OCI-LY3 (cell line): ENCODE results near the gene DCHS2.
"Not testable (repeated sequence)": the region's sequence is repeated elsewhere in the genome, so short reads cannot be mapped to it uniquely, and the experiment has no call there.

Source experiments
- H2AFZ ChIP-seq: fragments of 200-600, 300-600 bp; shearing (Covaris generic); 2 replicates; pipeline ENCODE4 v1.6.0; 2014; ENCODE audit warnings: antibody characterized with exemption, low read depth, low read length
- H3K27ac ChIP-seq: fragments of 200-600, 300-600 bp; sonication (generic); 2 replicates; pipeline ENCODE4 v1.5.1; 2014; ENCODE audit warnings: mild to moderate bottlenecking, low read length, moderate library complexity, mixed read lengths
- H3K27me3 ChIP-seq: fragments of 200-600, 300-600 bp; sonication (generic); 2 replicates; pipeline ENCODE4 v1.6.1; 2014; ENCODE audit warnings: low read depth, low read length, mixed read lengths
- H3K36me3 ChIP-seq: fragments of 200-600, 300-600 bp; sonication (generic); replicated peaks from 2 replicates; pipeline ENCODE3; 2014; ENCODE audit warnings: low read depth, low read length, mixed read lengths
- H3K4me1 ChIP-seq: fragments of 300-600, 200-600 bp; sonication (generic); 2 replicates; pipeline ENCODE4 v1.6.1; 2014; ENCODE audit warnings: low read length, mixed read lengths
- H3K4me2 ChIP-seq: fragments of 200-600, 300-600 bp; sonication (generic); 2 replicates; pipeline ENCODE4 v1.6.1; 2014; ENCODE audit warnings: low read length, mixed read lengths
- H3K4me3 ChIP-seq: fragments of 300-600, 200-600 bp; sonication (generic); 2 replicates; pipeline ENCODE4 v1.5.1; 2014; ENCODE audit warnings: antibody characterized with exemption, mild to moderate bottlenecking, low read length, moderate library complexity
- H3K79me2 ChIP-seq: fragments of 300-600, 200-600 bp; shearing (Covaris generic); 2 replicates; pipeline ENCODE4 v1.6.1; 2014; ENCODE audit warnings: mild to moderate bottlenecking, low read length, mixed read lengths
- H3K9ac ChIP-seq: fragments of 300-600, 200-600 bp; shearing (Covaris generic); 2 replicates; pipeline ENCODE4 v1.6.0; 2014; ENCODE audit warnings: mild to moderate bottlenecking, low read length, moderate library complexity
- H3K9me3 ChIP-seq: fragments of 200-600, 300-600 bp; shearing (Covaris generic); 2 replicates; pipeline ENCODE4 v1.6.1; 2014; ENCODE audit warnings: low read length, mixed read lengths; ENCODE audit not compliant: insufficient read depth
- H4K20me1 ChIP-seq: fragments of 200-600, 300-600 bp; sonication (generic); 2 replicates; pipeline ENCODE4 v1.6.1; 2016; ENCODE audit warnings: low read length, mixed read lengths; ENCODE audit not compliant: insufficient read depth
- EZH2phosphoT487 ChIP-seq: fragments of 200-600 bp; shearing (Covaris generic); IDR thresholded peaks from 2 replicates; pipeline ENCODE4 v1.6.1; 2018; ENCODE audit warnings: antibody characterized with exemption, mixed run types, low read depth
- TF ChIP-seq, protein P1 (sequence below): fragments of 200-600, 300-600 bp; sonication (generic); IDR thresholded peaks from 2 replicates; pipeline ENCODE4 v1.5.1; 2014; ENCODE audit warnings: antibody characterized with exemption, low read length, low read depth

DCHS2 gene

DNA sequence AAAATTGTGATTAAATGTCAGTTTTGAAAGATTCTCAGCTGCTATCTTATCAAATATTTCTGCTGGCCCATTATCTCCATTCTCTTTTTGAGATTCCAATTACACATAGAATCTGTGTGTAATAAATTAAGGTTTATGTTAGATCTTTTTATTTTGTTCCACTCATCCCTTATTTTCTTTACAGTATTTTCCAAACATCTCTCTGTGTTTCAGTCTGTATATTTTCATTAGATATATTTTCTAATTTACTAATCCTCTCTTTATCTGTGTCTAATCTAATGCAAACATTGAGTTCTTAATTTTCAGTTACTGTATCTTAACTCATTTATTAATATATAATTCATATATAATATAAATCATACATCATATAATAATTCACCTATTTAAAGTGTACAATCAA, 268.7 kb downstream of the DCHS2 start:
- Histone ChIP-seq H3K27ac (no peak overlapping the region), H3K4me1 (no peaks in the 10 kb centered on the region), H3K4me2 (no peak overlapping the region), H3K9ac (no peak overlapping the region), H4K20me1 (no peaks in the 10 kb centered on the region), H3K79me2 (no peaks in the 10 kb centered on the region), H2AFZ (no peak overlapping the region), H3K27me3 (no peaks in the 10 kb centered on the region), H3K4me3 (no peak overlapping the region), H3K9me3 (peaks cover 22% of the 10 kb centered on the region), H3K36me3 (peaks cover 8% of the 10 kb centered on the region)
- TF ChIP-seq EZH2phosphoT487 = no peak
- TF ChIP-seq, protein P1, sequence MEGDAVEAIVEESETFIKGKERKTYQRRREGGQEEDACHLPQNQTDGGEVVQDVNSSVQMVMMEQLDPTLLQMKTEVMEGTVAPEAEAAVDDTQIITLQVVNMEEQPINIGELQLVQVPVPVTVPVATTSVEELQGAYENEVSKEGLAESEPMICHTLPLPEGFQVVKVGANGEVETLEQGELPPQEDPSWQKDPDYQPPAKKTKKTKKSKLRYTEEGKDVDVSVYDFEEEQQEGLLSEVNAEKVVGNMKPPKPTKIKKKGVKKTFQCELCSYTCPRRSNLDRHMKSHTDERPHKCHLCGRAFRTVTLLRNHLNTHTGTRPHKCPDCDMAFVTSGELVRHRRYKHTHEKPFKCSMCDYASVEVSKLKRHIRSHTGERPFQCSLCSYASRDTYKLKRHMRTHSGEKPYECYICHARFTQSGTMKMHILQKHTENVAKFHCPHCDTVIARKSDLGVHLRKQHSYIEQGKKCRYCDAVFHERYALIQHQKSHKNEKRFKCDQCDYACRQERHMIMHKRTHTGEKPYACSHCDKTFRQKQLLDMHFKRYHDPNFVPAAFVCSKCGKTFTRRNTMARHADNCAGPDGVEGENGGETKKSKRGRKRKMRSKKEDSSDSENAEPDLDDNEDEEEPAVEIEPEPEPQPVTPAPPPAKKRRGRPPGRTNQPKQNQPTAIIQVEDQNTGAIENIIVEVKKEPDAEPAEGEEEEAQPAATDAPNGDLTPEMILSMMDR = no peak

DNA sequence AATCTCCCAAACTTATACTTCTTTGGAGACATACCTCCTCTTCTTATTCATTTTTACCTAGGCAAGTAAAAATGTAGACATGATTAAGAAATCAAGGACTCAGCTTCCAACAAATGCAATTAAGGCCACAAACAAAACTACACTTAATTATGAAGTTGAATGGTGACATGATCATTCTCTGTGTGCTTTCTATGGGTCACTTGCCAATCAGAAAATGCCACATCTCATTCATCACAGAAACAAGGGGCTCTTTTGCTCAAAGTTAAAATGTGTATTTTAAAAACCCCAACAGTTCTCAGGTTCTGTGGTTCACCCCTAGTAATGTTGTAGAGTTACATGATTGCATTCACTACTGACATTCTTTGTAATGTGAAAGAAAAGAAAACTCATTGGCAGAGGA, 273.5 kb downstream of the DCHS2 start:
- Histone ChIP-seq H2AFZ (no peak overlapping the region), H3K4me2 (no peak overlapping the region), H3K79me2 (no peaks in the 10 kb centered on the region), H3K36me3 (peaks cover 8% of the 10 kb centered on the region), H3K27me3 (no peaks in the 10 kb centered on the region), H3K4me1 (no peaks in the 10 kb centered on the region), H3K9ac (no peak overlapping the region), H3K9me3 (peaks cover 16% of the 10 kb centered on the region), H4K20me1 (no peaks in the 10 kb centered on the region), H3K4me3 (no peak overlapping the region), H3K27ac (no peak overlapping the region)
- TF ChIP-seq EZH2phosphoT487 = no peak
- TF ChIP-seq, protein P1 = no peak

DNA sequence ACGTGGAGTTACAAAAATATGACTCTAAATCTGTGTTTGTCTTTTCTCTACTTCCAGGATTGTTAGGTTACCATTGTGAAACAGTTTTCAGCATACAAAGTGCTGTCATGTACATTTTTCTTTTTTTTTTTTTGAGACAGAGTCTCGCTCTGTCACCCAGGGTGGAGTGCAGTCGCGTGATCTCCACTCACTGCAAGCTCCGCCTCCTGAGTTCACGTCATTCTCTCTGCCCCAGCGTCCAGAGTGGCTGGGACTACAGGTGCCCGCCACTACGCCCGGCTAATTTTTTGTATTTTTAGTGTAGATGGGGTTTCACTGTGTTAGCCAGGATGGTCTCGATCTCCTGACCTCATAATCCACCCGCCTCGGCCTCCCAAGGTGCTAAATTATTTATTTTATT, 274.2 kb downstream of the DCHS2 start:
- H3K27ac ChIP-seq, H3K36me3 ChIP-seq, H3K4me2 ChIP-seq, H3K9ac ChIP-seq, H3K27me3 ChIP-seq, H3K4me1 ChIP-seq, H4K20me1 ChIP-seq, H3K4me3 ChIP-seq, H3K79me2 ChIP-seq, H2AFZ ChIP-seq: not testable (repeated sequence)
- H3K9me3 ChIP-seq = peaks cover 11% of the 10 kb centered on the region

DNA sequence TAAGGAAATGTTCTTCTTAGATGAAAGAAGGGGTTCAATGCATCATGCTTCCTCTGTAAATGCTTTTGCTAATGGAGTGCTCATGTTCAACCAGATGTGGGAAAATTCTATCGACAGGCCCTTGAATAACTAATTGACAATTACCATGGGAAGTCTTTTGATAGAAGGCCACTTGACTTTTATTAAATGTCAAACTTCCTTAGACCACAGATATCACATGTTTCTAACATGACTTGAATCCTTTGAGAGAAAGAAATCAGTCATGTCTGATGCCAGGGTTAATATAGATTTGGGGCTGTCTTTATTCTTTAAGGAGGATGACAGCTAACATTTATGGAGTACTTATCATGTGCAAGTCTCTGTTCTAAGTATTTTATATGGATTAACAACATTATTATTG, 280.1 kb downstream of the DCHS2 start:
- no peaks in the 10 kb centered on the region for H3K4me1 ChIP-seq
- no peak overlapping the region for H3K4me2 ChIP-seq
- no peak overlapping the region for H3K4me3 ChIP-seq
- H2AFZ ChIP-seq = no peak overlapping the region
- no peaks in the 10 kb centered on the region for H3K9me3 ChIP-seq
- H3K27ac ChIP-seq = no peak overlapping the region
- H4K20me1 ChIP-seq = no peaks in the 10 kb centered on the region
- no peaks in the 10 kb centered on the region for H3K36me3 ChIP-seq
- no peaks in the 10 kb centered on the region for H3K79me2 ChIP-seq
- no peaks in the 10 kb centered on the region for H3K27me3 ChIP-seq
- TF ChIP-seq EZH2phosphoT487 = no peak
- TF ChIP-seq, protein P1 = no peak
- H3K9ac ChIP-seq = no peak overlapping the region

DNA sequence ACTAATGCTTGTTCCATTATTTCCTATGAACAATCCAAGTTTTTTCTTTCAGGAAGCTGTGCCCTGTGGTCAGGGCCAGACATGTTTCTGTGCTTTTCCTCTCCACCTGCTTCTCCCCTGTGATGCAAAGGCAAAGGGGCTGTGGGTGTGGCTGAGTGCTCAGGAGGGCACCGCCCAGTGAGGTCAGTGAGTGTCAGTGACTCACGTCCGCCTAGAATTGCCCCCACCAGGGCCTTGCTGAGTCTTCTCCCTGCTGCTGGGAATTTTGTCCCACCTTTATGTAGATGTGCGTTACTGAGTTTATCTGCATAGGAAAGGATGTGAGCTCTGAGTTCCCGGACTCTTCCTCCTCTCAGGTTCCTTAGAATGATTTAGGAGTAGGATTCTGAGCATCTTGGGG, 283.2 kb downstream of the DCHS2 start:
- H3K9me3 ChIP-seq = no peaks in the 10 kb centered on the region
- peaks cover 6% of the 10 kb centered on the region for H3K4me1 ChIP-seq
- no peaks in the 10 kb centered on the region for H3K27me3 ChIP-seq
- H3K4me2 ChIP-seq = no peak overlapping the region
- no peak overlapping the region for H3K4me3 ChIP-seq
- no peak overlapping the region for H3K27ac ChIP-seq
- no peak overlapping the region for H3K9ac ChIP-seq
- no peaks in the 10 kb centered on the region for H3K79me2 ChIP-seq
- no peaks in the 10 kb centered on the region for H4K20me1 ChIP-seq
- no peak overlapping the region for H2AFZ ChIP-seq
- no peaks in the 10 kb centered on the region for H3K36me3 ChIP-seq
- no peak for TF ChIP-seq EZH2phosphoT487
- TF ChIP-seq, protein P1 = no peak
